ENCODE data around the gene YBEY.

DNA sequence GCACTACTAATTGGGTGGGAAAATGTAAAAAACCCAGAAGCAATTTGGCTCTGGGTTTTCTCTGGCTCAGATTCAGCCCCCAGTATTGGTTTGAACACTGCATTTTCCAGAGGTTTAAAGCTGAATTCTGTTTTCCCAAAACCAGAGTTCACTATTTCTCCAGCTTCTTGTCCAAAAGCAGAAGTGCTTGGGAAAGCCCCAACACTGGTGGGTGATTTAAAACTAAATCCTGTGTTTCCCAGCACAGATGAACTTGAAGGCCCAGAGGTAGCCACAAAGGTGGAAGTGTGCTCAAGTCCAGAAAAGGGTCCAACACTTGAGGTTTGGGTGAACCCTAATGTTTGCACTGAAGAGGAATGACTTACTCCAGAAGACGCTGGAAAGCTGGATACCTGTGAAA, 1.4 kb upstream of the YBEY start:
- TF ChIP-seq, protein P1, sequence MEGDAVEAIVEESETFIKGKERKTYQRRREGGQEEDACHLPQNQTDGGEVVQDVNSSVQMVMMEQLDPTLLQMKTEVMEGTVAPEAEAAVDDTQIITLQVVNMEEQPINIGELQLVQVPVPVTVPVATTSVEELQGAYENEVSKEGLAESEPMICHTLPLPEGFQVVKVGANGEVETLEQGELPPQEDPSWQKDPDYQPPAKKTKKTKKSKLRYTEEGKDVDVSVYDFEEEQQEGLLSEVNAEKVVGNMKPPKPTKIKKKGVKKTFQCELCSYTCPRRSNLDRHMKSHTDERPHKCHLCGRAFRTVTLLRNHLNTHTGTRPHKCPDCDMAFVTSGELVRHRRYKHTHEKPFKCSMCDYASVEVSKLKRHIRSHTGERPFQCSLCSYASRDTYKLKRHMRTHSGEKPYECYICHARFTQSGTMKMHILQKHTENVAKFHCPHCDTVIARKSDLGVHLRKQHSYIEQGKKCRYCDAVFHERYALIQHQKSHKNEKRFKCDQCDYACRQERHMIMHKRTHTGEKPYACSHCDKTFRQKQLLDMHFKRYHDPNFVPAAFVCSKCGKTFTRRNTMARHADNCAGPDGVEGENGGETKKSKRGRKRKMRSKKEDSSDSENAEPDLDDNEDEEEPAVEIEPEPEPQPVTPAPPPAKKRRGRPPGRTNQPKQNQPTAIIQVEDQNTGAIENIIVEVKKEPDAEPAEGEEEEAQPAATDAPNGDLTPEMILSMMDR (IDR thresholded peaks at IDR 0.05), result no peak
- no peak for TF ChIP-seq ZFX (IDR thresholded peaks at IDR 0.05; ENCODE audit: borderline replicate concordance)
